Stimulated activated CD8-positive, alpha-beta memory T cell treated with anti-CD3 and anti-CD28 coated beads, Interleukin-12 subunit alpha, Interleukin-12 subunit beta, amount 100 ng/mL, for 24 hours (primary cell): ENCODE results near the gene STXBP3.

ENCODE experiments used
- DNase-seq: peaks from one replicate; pipeline ENCODE4 v3.0.0-alpha.2; 2020; ENCODE audit errors: extremely low read depth

Gene STXBP3

GRCh38 chr1:108843390-108844137 is 97.1 kb downstream of the STXBP3 start:
- no peak for DNase-seq

GRCh38 chr1:108845446-108845845 is 99.0 kb downstream of the STXBP3 start:
- DNase-seq, result no peak

- no peak for DNase-seq
Measured at GRCh38 chr1:108845991-108846390, 99.5 kb downstream of the STXBP3 start.

- DNase-seq, result no peak
Measured at GRCh38 chr1:108847494-108847893, 101.0 kb downstream of the STXBP3 start.

- DNase-seq, result no peak
Measured at GRCh38 chr1:108848806-108849205, 102.3 kb downstream of the STXBP3 start.

GRCh38 chr1:108850929-108851328 is 104.5 kb downstream of the STXBP3 start:
- DNase-seq, result no peak

GRCh38 chr1:108851567-108851966 is 105.1 kb downstream of the STXBP3 start:
- DNase-seq, result no peak

GRCh38 chr1:108852221-108852975 is 105.9 kb downstream of the STXBP3 start:
- no peak for DNase-seq

- DNase-seq, result no peak
Measured at GRCh38 chr1:108854221-108855019, 107.9 kb downstream of the STXBP3 start.

GRCh38 chr1:108856994-108857393 is 110.5 kb downstream of the STXBP3 start, which contains the start of gene AKNAD1:
AKNAD1 (minus strand) TSS chr1:108857094; CDS start chr1:108852664, 4,430 bp downstream.
- no peak for DNase-seq

GRCh38 chr1:108858230-108858950 is 111.9 kb downstream of the STXBP3 start:
- no peak for DNase-seq
